ENCODE measurements around the gene NPIPB8. TPM values are rescaled to one million over a fixed set of nuclear protein-coding genes. Genes with fewer than 3 reads are reported as not detected.
"Not testable (repeated sequence)": the region's sequence is repeated elsewhere in the genome, so short reads cannot be mapped to it uniquely, and the experiment has no call there.

The NPIPB8 gene
- total RNA-seq, result not detected in 2 replicates

DNA sequence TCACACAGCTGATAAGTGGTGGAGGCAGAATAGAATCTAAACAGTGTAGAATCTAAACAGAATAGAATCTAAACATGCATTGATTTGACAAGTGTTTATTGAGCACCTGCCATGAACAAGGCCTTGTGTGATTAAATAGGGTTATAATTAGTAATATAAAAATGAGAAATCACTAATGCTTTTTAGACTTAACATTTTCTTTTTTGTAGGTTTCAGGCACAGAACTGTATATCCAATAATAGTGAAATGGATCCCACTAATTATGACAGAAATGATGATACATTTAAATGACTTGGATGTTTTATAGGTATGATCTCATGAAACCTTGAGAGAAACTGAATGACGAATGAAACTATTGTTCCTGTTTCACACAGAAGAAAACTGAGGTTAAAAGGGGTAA, at the start of gene NPIPB8:
TSS of gene NPIPB8 (plus strand) at position 301 of the 400 bp plus-strand sequence. CDS start 296 bp downstream, outside the sequence.
- DNase-seq (ENCODE audit: low read depth); H3K36me3 ChIP-seq (ENCODE audit: control insufficient read depth, insufficient read depth, low read length); H3K27me3 ChIP-seq (ENCODE audit: control insufficient read depth, insufficient read depth, low read length); H3K4me3 ChIP-seq (ENCODE audit: low read depth, low read length): not testable (repeated sequence)

GRCh38 chr16:28589069-28589468, 48.8 kb upstream of the NPIPB8 start:
- TF ChIP-seq CTCF (IDR thresholded peaks at IDR 0.05; ENCODE audit: insufficient read depth, low read length, poor library complexity, severe bottlenecking), result no peak
- DNase-seq (ENCODE audit: low read depth), result no peak
- Histone ChIP-seq H3K36me3 (ENCODE audit: control insufficient read depth, insufficient read depth, low read length) (no peaks in the 10 kb centered on the region), H3K4me3 (ENCODE audit: low read depth, low read length) (no peak overlapping the region), H3K27me3 (ENCODE audit: control insufficient read depth, insufficient read depth, low read length) (no peaks in the 10 kb centered on the region)

GRCh38 chr16:28589930-28590329, 47.9 kb upstream of the NPIPB8 start:
- Histone ChIP-seq H3K36me3 (ENCODE audit: control insufficient read depth, insufficient read depth, low read length) (no peaks in the 10 kb centered on the region), H3K4me3 (ENCODE audit: low read depth, low read length) (no peak overlapping the region), H3K27me3 (ENCODE audit: control insufficient read depth, insufficient read depth, low read length) (no peaks in the 10 kb centered on the region)
- no peak for DNase-seq (ENCODE audit: low read depth)
- TF ChIP-seq CTCF (IDR thresholded peaks at IDR 0.05; ENCODE audit: insufficient read depth, low read length, poor library complexity, severe bottlenecking), result no peak

DNA sequence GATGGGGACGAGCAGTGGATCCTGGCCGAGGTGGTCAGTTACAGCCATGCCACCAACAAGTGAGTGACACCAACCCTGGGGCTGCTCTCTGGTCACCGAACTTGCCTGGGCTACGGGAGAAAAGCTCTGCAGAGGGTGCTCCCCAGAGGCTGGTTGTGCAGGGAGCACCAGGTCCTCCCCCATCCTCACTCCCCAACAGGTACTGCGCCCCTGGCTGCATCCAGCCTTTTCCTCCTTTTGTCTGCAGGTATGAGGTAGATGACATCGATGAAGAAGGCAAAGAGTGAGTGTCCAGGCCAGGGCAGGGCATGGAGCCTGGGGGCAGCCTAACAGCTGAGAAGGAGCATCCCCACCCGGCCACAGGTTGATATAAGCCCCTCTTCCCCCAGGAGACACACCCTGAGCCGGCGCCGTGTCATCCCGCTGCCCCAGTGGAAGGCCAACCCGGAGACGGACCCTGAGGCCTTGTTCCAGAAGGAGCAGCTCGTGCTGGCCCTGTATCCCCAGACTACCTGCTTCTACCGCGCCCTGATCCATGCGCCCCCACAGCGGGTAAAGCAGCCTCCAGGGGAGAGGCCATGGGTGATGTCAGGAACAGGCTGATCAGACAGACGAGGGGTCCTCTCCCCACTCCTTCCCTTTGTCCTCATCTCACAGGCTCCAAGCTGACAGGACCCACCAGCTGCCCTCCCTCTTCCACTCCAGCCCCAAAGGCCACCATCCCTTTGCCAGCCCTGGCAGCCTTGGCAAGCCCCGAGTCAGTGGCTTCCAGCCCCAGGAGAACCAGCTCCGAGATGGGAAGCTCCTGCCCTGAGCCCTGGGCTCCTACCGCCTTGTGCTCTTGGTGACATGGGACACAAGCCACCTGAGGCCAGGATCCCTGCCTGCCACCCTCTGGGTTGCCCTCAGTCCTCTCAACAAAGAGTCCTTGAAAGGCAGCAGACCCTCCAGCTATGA, 47.2 kb upstream of the NPIPB8 start:
- Histone ChIP-seq H3K27me3 (ENCODE audit: control insufficient read depth, insufficient read depth, low read length) (no peaks in the 10 kb centered on the region), H3K4me3 (ENCODE audit: low read depth, low read length) (no peak overlapping the region), H3K36me3 (ENCODE audit: control insufficient read depth, insufficient read depth, low read length) (no peaks in the 10 kb centered on the region)
- no peak for DNase-seq (ENCODE audit: low read depth)
- TF ChIP-seq CTCF (IDR thresholded peaks at IDR 0.05; ENCODE audit: insufficient read depth, low read length, poor library complexity, severe bottlenecking), result no peak

DNA sequence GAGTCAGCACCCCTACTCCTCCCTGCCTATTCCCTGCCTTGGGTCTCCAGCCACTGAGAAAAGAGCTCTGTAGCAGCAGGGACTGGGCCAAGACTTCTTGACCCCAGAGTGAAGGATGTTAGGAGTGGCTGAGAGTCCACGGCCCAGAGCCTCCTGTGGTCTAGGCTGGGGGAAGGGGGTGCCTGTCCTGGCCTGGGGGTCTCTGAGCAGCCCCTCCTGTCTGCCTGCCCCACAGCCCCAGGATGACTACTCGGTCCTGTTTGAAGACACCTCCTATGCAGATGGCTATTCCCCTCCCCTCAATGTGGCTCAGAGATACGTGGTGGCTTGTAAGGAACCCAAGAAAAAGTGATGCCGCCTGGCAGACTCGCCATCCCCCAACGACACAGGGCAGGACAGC, 46.5 kb upstream of the NPIPB8 start:
- Histone ChIP-seq H3K4me3 (ENCODE audit: low read depth, low read length) (no peak overlapping the region), H3K27me3 (ENCODE audit: control insufficient read depth, insufficient read depth, low read length) (no peaks in the 10 kb centered on the region), H3K36me3 (ENCODE audit: control insufficient read depth, insufficient read depth, low read length) (no peaks in the 10 kb centered on the region)
- no peak for DNase-seq (ENCODE audit: low read depth)
- no peak for TF ChIP-seq CTCF (IDR thresholded peaks at IDR 0.05; ENCODE audit: insufficient read depth, low read length, poor library complexity, severe bottlenecking)

DNA sequence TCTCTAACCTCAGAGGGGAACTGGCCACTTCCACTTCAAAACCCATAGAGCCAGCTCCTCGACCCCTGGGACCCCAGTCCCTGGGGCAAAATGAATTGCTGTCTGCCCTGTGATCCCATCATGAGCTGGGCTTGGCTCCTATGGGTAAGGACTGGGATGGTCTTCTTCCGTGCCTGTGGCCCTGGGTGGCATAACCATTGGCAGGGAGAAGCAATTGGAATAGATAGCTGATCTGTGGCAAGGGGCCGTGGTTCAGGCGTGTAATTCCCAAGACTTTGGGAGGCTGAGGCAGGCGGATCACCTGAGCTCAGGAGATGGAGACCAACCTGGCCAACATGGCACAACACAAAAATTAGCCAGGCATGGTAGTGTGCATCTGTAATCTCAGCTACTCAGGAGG, 45.4 kb upstream of the NPIPB8 start:
- Histone ChIP-seq H3K4me3 (ENCODE audit: low read depth, low read length) (no peak overlapping the region), H3K36me3 (ENCODE audit: control insufficient read depth, insufficient read depth, low read length) (no peaks in the 10 kb centered on the region), H3K27me3 (ENCODE audit: control insufficient read depth, insufficient read depth, low read length) (no peaks in the 10 kb centered on the region)
- no peak for TF ChIP-seq CTCF (IDR thresholded peaks at IDR 0.05; ENCODE audit: insufficient read depth, low read length, poor library complexity, severe bottlenecking)
- no peak for DNase-seq (ENCODE audit: low read depth)

All from kidney epithelial cell (primary cell).